ENCODE measurements around the gene HTRA3.

HTRA3 gene

DNA sequence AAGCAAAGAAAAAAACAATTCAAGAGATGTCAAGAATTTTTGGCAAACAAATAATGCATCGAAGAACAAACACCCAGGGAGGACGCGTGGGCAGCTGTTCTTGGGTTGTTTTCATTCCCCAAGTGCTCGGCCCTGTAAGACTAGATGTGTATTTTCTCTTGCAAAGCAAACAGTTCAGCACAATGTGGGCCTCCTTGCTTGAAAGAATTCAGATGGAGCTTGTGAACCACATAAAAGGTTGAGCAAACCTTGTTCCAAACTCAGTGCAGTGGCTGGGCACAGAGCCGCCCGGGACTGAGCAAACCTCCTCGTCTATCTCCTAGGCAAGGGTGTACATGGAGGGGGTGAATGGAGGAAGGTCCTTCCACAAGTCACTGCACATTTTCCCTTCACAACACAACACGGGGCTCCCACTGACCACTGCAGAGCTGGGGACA lies 82.4 kb downstream of the HTRA3 start:
- Histone ChIP-seq H3K4me3 (ENCODE audit: low read depth, low read length) (no peak overlapping the region), H2AFZ (no peak overlapping the region), H3K36me3 (ENCODE audit: control insufficient read depth, insufficient read depth, low read length) (no peaks in the 10 kb centered on the region), H3K9ac (no peak overlapping the region), H3K4me2 (ENCODE audit: low read length) (no peak overlapping the region), H3K27me3 (ENCODE audit: control insufficient read depth, insufficient read depth, low read length) (no peaks in the 10 kb centered on the region), H3K9me3 (ENCODE audit: control insufficient read depth, low read length) (no peaks in the 10 kb centered on the region), H3K79me2 (no peaks in the 10 kb centered on the region), H3K4me1 (peaks cover 7% of the 10 kb centered on the region), H3K27ac (peak overlapping the region; percentile 29)
- no peak for TF ChIP-seq CTCF (IDR thresholded peaks at IDR 0.05)

- no peak for TF ChIP-seq CTCF (IDR thresholded peaks at IDR 0.05)
- H3K27me3 ChIP-seq (ENCODE audit: control insufficient read depth, insufficient read depth, low read length), result no peaks in the 10 kb centered on the region
- no peak overlapping the region for H3K4me3 ChIP-seq (ENCODE audit: low read depth, low read length)
- no peak overlapping the region for H3K27ac ChIP-seq
- H3K79me2 ChIP-seq, result no peaks in the 10 kb centered on the region
- H3K36me3 ChIP-seq (ENCODE audit: control insufficient read depth, insufficient read depth, low read length), result no peaks in the 10 kb centered on the region
- no peak overlapping the region for H3K4me2 ChIP-seq (ENCODE audit: low read length)
- no peak overlapping the region for H2AFZ ChIP-seq
- H3K4me1 ChIP-seq, result peaks cover 7% of the 10 kb centered on the region
- H3K9me3 ChIP-seq (ENCODE audit: control insufficient read depth, low read length), result no peaks in the 10 kb centered on the region
- no peak overlapping the region for H3K9ac ChIP-seq
Measured at GRCh38 chr4:8352368-8353157, 83.0 kb downstream of the HTRA3 start.

DNA sequence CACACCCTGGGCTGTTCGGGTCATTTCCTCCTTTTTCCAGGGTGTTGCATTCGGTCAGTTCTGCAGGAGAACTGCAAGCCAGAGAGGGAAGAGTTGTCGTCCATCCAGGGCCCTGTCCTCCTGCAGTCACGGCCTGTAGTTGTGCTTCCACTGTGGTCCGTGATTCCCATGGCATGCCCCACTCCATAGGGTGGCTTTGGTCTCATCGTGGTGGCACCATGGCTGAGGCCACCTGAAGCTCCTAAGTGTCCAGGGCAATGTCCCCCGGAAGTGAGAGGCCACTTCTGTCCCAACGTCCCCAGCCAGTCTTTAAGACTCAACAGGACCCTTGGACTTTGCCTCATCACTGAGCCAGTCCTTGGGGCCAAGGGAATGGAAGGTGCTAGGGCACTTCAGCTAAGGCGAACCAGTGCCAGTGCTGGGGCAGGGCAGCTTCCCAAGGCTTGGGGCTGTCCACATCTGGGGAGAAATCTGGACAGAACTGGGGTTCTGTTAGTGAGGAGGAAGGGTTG lies 83.7 kb downstream of the HTRA3 start:
- TF ChIP-seq CTCF (IDR thresholded peaks at IDR 0.05), result no peak
- Histone ChIP-seq H2AFZ (no peak overlapping the region), H3K27me3 (ENCODE audit: control insufficient read depth, insufficient read depth, low read length) (no peaks in the 10 kb centered on the region), H3K4me2 (ENCODE audit: low read length) (no peak overlapping the region), H3K9ac (no peak overlapping the region), H3K9me3 (ENCODE audit: control insufficient read depth, low read length) (no peaks in the 10 kb centered on the region), H3K79me2 (no peaks in the 10 kb centered on the region), H3K27ac (no peak overlapping the region), H3K36me3 (ENCODE audit: control insufficient read depth, insufficient read depth, low read length) (no peaks in the 10 kb centered on the region), H3K4me1 (peaks cover 7% of the 10 kb centered on the region), H3K4me3 (ENCODE audit: low read depth, low read length) (no peak overlapping the region)

DNA sequence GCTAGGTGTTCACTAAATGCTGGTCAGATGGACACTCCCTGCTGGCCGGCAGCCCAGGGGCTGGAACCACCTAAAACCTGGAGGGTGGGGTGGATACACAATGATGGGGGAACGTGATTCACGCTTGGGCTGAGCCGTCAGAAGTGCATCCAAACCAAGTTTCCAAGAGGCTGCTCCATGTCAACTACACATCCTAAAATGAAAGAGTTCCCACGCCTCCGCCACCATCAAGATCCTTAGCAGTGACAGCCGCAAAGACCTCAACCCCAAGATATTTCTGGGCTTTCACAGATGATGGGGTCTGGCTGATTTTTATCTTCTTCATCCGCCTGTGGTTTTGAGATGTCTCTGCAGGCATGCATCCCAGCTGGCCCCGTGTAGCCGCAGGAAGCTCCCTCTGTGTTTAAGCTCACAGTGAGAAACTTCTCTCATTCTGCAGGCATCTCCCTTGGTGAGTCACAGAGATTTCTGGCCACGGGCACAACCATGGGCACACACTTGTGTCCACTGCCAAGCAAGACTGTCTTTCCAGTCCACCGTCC lies 84.4 kb downstream of the HTRA3 start:
- Histone ChIP-seq H3K9ac (no peak overlapping the region), H3K9me3 (ENCODE audit: control insufficient read depth, low read length) (no peaks in the 10 kb centered on the region), H3K27ac (no peak overlapping the region)

More for the DNA sequence above, 84.4 kb downstream of the HTRA3 start:
- H3K4me1 ChIP-seq, result peaks cover 7% of the 10 kb centered on the region
- H3K4me3 ChIP-seq (ENCODE audit: low read depth, low read length), result no peak overlapping the region
- no peak for TF ChIP-seq CTCF (IDR thresholded peaks at IDR 0.05)
- H2AFZ ChIP-seq, result no peak overlapping the region
- no peaks in the 10 kb centered on the region for H3K36me3 ChIP-seq (ENCODE audit: control insufficient read depth, insufficient read depth, low read length)
- H3K79me2 ChIP-seq, result no peaks in the 10 kb centered on the region
- H3K27me3 ChIP-seq (ENCODE audit: control insufficient read depth, insufficient read depth, low read length), result no peaks in the 10 kb centered on the region
- no peak overlapping the region for H3K4me2 ChIP-seq (ENCODE audit: low read length)

Measured in parathyroid adenoma (tissue), 2 donors.